B cell (primary cell): ENCODE measurements around the gene RRM1. TPM values are rescaled to one million over a fixed set of nuclear protein-coding genes. Genes with fewer than 3 reads are reported as not detected.
A peak's percentile ranks its signal among the peaks of the same experiment; 100 is the strongest.

Source experiments
- ATAC-seq: fragments of 200-7000 bp; cut with Tn5 transposase; one replicate; pipeline ENCODE4 v1.10.0; 2021; ENCODE audit warnings: low read depth, mild to moderate bottlenecking, moderate number of reproducible peaks, moderate library complexity
- CTCF ChIA-PET: fragments of 350-600 bp; sonication (Branson Sonifier 250); formaldehyde crosslinking; loops from one replicate; lab custom pipeline; 2021; ENCODE audit warnings: antibody characterized with exemption, inconsistent platforms; lab: Charles Lee
- POLR2A ChIA-PET: fragments of 350-600 bp; sonication (Branson Sonifier 250); formaldehyde crosslinking; loops from one replicate; lab custom pipeline; 2021; ENCODE audit warnings: antibody characterized with exemption; lab: Charles Lee
- DNase-seq: peaks from one replicate; pipeline ENCODE4 v3.0.0; 2013
- H2AFZ ChIP-seq: 2 replicates; pipeline ENCODE4 v1.6.1; 2012; ENCODE audit warnings: mild to moderate bottlenecking, low read depth, low read length; ENCODE audit not compliant: insufficient read depth, poor library complexity, severe bottlenecking
- H3K27ac ChIP-seq, 2 donors: 1 replicate in 1 of 2; 2 replicates in 1 of 2; pipeline ENCODE4 v1.5.1; 2012 to 2013; ENCODE audit warnings: low read length in 2 of 2, mild to moderate bottlenecking in 2 of 2, moderate library complexity in 1 of 2
- H3K27me3 ChIP-seq, 4 experiments: fragments of 200-600 bp in 1 of 4; sonication (generic) in 1 of 4; replicated peaks in 1 of 4; 1 replicate in 2 of 4; 2 replicates in 2 of 4; pipeline versions ENCODE4 v1.6.1 to v1.7.0; 2013 to 2016; ENCODE audit warnings: low read length in 3 of 4, mild to moderate bottlenecking in 2 of 4, mixed read lengths in 1 of 4, moderate library complexity in 1 of 4; ENCODE audit not compliant: insufficient read depth in 4 of 4, control insufficient read depth in 3 of 4; ENCODE audit errors: control extremely low read depth in 1 of 4
- H3K36me3 ChIP-seq, 2 experiments: replicated peaks in 1 of 2; 1 replicate in 1 of 2; 2 replicates in 1 of 2; pipeline versions ENCODE4 v1.6.1 to v1.7.1; 2013; ENCODE audit warnings: low read length in 1 of 2; ENCODE audit not compliant: insufficient read depth in 2 of 2, control insufficient read depth in 1 of 2; ENCODE audit errors: control extremely low read depth in 1 of 2, extremely low read depth in 1 of 2
- H3K4me1 ChIP-seq, 2 donors: fragments of 200-600 bp in 1 of 2; sonication (generic) in 1 of 2; 1 replicate in 1 of 2; 2 replicates in 1 of 2; pipeline versions ENCODE4 v1.5.1 to v1.6.1; 2013 to 2017; ENCODE audit warnings: low read length in 2 of 2; ENCODE audit not compliant: control insufficient read depth in 2 of 2, insufficient read depth in 2 of 2
- H3K4me2 ChIP-seq: replicated peaks from 2 replicates; pipeline ENCODE3; 2012; ENCODE audit warnings: mild to moderate bottlenecking, low read depth, low read length; ENCODE audit not compliant: poor library complexity, severe bottlenecking
- H3K4me3 ChIP-seq, 5 experiments: fragments of 200-600 bp in 1 of 5; sonication (generic) in 1 of 5; 1 replicate in 3 of 5; 2 replicates in 2 of 5; pipeline versions ENCODE4 v1.5.1 to v1.7.0; 2011 to 2016; ENCODE audit warnings: low read length in 4 of 5, mild to moderate bottlenecking in 4 of 5, low read depth in 2 of 5, control low read depth in 1 of 5, moderate library complexity in 1 of 5; ENCODE audit not compliant: insufficient read depth in 1 of 5; ENCODE audit errors: control extremely low read depth in 1 of 5, extremely low read depth in 1 of 5
- H3K79me2 ChIP-seq: fragments of 200-600 bp; sonication (generic); one replicate; pipeline ENCODE4 v1.6.0; 2016; ENCODE audit warnings: low read length; ENCODE audit not compliant: control insufficient read depth, insufficient read depth
- H3K9ac ChIP-seq: fragments of 200-600 bp; sonication (generic); 2 replicates; pipeline ENCODE4 v1.6.1; 2017; ENCODE audit warnings: mild to moderate bottlenecking, low read length, moderate library complexity
- H3K9me3 ChIP-seq, 3 donors: one replicate each; pipeline versions ENCODE4 v1.6.1 to v1.7.1; 2013; ENCODE audit warnings: low read length in 2 of 3; ENCODE audit not compliant: control insufficient read depth in 2 of 3, insufficient read depth in 1 of 3; ENCODE audit errors: control extremely low read depth in 1 of 3
- H4K20me1 ChIP-seq: 2 replicates; pipeline ENCODE4 v1.6.0; 2012; ENCODE audit warnings: mild to moderate bottlenecking, low read length; ENCODE audit not compliant: insufficient read depth, control insufficient read depth, poor library complexity, severe bottlenecking
- H3K27ac Mint-ChIP-seq: one replicate; pipeline ENCODE4 v1.8.0; 2021; ENCODE audit warnings: mixed read lengths
- H3K27me3 Mint-ChIP-seq: one replicate; pipeline ENCODE4 v1.8.0; 2021; ENCODE audit warnings: mixed read lengths
- H3K4me1 Mint-ChIP-seq: one replicate; pipeline ENCODE4 v1.8.0; 2021; ENCODE audit warnings: mixed read lengths
- H3K4me3 Mint-ChIP-seq: one replicate; pipeline ENCODE4 v1.8.0; 2021; ENCODE audit warnings: mixed read lengths
- H3K9me3 Mint-ChIP-seq: one replicate; pipeline ENCODE4 v1.8.0; 2022; ENCODE audit warnings: mixed read lengths; ENCODE audit not compliant: insufficient read depth
- CTCF ChIP-seq: fragments of 200-600 bp; IDR thresholded peaks from one replicate; pipeline ENCODE4 v1.8.0; 2022; ENCODE audit warnings: antibody characterized with exemption, mild to moderate bottlenecking
- EZH2 ChIP-seq: IDR thresholded peaks from 2 replicates; pipeline ENCODE4 v1.6.1; 2012; ENCODE audit warnings: borderline replicate concordance, low read depth, mild to moderate bottlenecking, moderate library complexity, low read length; ENCODE audit not compliant: insufficient read depth, poor library complexity, severe bottlenecking
- WGBS: methylation state at CpG from one replicate; pipeline ENCODE4 v1.1.5; 2013; ENCODE audit warnings: missing lambda C conversion rate; ENCODE audit not compliant: insufficient coverage; 5-methylcytosine and 5-hydroxymethylcytosine counted together
- intact Hi-C: fragments of 100-400 bp; cut with micrococcal nuclease; formaldehyde crosslinking; loops from one replicate; pipeline ENCODE4 v1.10.0; 2022
- polyA plus RNA-seq: library from polyadenylated mRNA; depleted of rRNA; stranded (reverse); fragments of >200 nt; gene quantifications from 2 replicates; pipeline ENCODE4 v1.2.3, GENCODE V29; 2012
- total RNA-seq, 2 donors: library from RNA; stranded (reverse); fragments of 120-200 nt in 1 of 2; gene quantifications; 1 replicate in 1 of 2; 2 replicates in 1 of 2; pipeline versions ENCODE4 v1.2.3 to v1.2.4, GENCODE V29; 2013 to 2022

Gene RRM1
- total and polyA plus RNA-seq, 2 donors (not counting 1 experiment from before 2014, with no cell fraction given), result 6.0 to 24.5 TPM

GRCh38 chr11:4092026-4092425 lies 2.6 kb upstream of the RRM1 start:
- Mint-ChIP-seq H3K4me1 (peaks cover 33% of the 10 kb centered on the region), H3K27ac (no peak overlapping the region), H3K9me3 (no peaks in the 10 kb centered on the region), H3K4me3 (no peak overlapping the region), H3K27me3 (no peaks in the 10 kb centered on the region)
- Histone ChIP-seq H3K4me1 (peaks cover 14 to 29% of the 10 kb centered on the region in 2 donors), H4K20me1 (no peaks in the 10 kb centered on the region), H3K36me3 (peaks cover 2 to 40% of the 10 kb centered on the region in 2 experiments), H3K27me3 (no peaks in the 10 kb centered on the region), H3K27ac (peak overlapping the region in 1 of 2 donors; percentile 32), H3K4me3 (no peak overlapping the region), H3K9ac (no peak overlapping the region), H3K9me3 (no peaks in the 10 kb centered on the region), H3K4me2 (no peak overlapping the region), H2AFZ (no peak overlapping the region), H3K79me2 (peaks cover 14% of the 10 kb centered on the region)
- no CpG with 5 or more reads among the region's 2 CpGs for WGBS
- TF ChIP-seq CTCF (no peak), EZH2 (no peak)
- ATAC-seq, result no peak
- intact Hi-C loops, result no loop called here
- DNase-seq, result no peak
- POLR2A ChIA-PET, result no interaction called here
- CTCF ChIA-PET, result interaction anchor here (1.0 to 1.1 kb wide), 2 partner anchors 19 to 243 kb away, joined by 3 to 4 read pairs; no protein-coding TSS in a partner anchor

DNA sequence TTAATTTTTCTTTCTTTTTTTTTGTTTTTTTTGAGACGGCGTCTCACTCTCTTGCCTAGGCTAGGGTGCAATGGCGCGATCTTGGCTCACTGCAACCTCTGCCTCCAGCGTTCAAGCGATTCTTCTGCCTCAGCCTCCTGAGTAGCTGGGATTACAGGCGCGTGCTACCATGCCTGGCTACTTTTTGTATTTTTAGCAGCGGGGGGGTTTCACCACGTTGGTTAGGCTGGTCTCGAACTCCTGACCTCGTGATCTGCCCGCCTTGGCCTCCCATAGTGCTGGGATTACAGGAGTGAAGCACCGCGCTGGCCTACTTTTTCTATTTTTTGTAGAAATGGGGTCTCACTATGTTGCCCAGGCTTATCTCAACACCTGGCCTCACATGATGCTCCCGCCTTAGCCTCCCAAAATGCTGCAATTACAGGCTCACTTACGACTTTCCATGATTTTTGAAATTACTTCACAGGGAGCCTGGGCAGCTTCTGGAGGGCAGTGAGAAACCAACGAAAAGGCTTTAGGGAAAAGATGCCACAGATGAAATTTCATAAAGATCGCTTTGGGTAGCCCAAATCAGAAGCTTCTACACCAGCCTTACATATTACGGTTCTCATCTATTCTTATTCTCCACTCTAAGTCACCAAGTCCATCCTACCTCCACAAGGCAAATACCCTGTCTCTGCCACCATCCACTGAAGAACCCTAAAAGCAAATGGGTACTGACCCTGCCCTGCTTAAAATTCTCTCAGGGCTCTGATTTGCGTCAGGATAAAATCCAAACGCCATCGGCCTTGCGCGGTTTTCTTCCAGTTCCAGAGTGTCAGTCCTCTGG lies 866 bp upstream of the RRM1 start:
- Histone ChIP-seq H3K9me3 (no peaks in the 10 kb centered on the region), H4K20me1 (no peaks in the 10 kb centered on the region), H3K79me2 (peaks cover 26% of the 10 kb centered on the region), H3K4me1 (peaks cover 14 to 29% of the 10 kb centered on the region in 2 donors), H3K36me3 (peaks cover 4 to 23% of the 10 kb centered on the region in 2 experiments), H3K4me3 (peak overlapping the region; percentile 60 to 95 (median 84)), H2AFZ (peak overlapping the region; percentile 87), H3K4me2 (peak overlapping the region; percentile 82), H3K27ac (peak overlapping the region; percentile 77 to 86), H3K9ac (peak overlapping the region; percentile 83), H3K27me3 (no peaks in the 10 kb centered on the region)
- Mint-ChIP-seq H3K4me1 (peaks cover 37% of the 10 kb centered on the region), H3K9me3 (no peaks in the 10 kb centered on the region), H3K4me3 (peak overlapping the region; percentile 94), H3K27me3 (no peaks in the 10 kb centered on the region), H3K27ac (peak overlapping the region; percentile 98)
- intact Hi-C loops, result loop anchor here (1.0 kb wide), 2 partner anchors 252 to 296 kb away; partner anchors contain the start of gene NUP98
- ChIA-PET CTCF (no interaction called here), POLR2A (no interaction called here)
- no peak for DNase-seq
- no peak for ATAC-seq
- WGBS, result 76% methylated on average over 25 of the region's 25 CpGs
- no peak for TF ChIP-seq EZH2
- TF ChIP-seq CTCF, result no peak
